Middle frontal gyrus (tissue), 1 donor: Measurements from ENCODE around the gene TRPM3.
"Not testable (repeated sequence)": the region's sequence is repeated elsewhere in the genome, so short reads cannot be mapped to it uniquely, and the experiment has no call there.

Experiments
- DNase-seq: peaks from one replicate; pipeline ENCODE4 v3.0.0-alpha.2; 2015; ENCODE audit warnings: low spot score; ENCODE audit errors: extremely low spot score

The TRPM3 gene

DNA sequence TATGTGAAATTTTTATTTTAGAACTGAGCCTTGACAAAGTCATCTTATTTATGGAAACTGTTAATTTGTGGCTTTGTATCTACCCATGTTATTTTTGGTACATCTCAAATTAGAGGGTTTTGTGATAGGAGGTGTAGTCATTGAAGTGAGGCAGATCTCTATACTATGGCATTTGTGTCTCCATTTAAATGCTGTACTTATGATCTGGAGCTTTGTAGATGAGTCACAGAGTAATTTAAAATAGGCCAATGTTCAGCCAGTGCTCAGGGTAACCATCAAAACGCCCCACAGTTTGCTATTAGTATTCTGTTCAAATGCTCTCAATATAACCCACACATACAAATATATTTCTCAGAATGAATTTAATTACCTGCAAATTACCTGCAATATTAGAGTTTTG, 355.5 kb downstream of the TRPM3 start:
- no peak for DNase-seq

DNA sequence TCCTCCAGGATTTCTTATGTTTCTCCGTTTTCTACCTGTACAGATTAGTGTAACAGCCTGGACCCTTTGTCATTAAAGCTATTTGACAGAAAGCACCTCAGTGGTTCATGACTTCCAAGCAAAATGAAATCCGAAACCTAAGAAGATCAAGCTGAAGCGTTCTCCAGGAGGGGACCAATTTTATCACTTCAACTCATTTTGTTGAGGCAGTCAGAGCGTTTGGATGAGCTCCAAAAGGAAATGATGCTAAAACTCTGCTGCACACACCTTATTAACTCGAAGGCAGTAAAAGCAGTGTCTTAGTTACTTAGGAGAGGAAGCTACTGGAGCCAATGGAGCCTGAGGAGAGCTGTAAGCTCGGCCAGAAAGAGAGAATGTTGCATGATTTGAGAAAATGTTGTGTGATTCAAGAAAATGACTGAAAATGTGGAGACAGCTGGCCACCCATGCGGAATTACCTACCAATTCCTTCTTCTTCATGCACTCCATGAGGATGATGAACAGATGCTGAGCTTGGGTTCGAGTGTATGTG, 360.2 kb downstream of the TRPM3 start:
- no peak for DNase-seq

DNA sequence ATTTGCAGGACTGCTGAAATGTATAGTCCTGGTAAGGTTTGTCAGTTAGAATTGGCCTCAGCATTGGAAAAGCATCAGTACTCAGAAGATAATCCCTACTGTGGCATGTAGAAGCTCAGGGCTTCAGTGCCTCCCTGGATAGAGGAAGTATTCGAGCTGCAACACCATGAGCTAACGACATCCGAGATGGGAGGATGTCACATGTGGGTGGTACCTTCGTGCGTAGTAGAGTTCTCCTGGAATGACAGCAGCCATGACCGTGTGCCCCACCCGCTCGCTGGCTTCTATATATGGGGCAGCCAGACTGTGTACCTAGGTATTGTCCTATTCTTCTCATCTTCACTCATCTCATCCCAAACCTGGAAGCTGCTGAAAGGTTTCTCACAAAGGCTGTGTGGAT, 361.2 kb downstream of the TRPM3 start:
- DNase-seq, result no peak

DNA sequence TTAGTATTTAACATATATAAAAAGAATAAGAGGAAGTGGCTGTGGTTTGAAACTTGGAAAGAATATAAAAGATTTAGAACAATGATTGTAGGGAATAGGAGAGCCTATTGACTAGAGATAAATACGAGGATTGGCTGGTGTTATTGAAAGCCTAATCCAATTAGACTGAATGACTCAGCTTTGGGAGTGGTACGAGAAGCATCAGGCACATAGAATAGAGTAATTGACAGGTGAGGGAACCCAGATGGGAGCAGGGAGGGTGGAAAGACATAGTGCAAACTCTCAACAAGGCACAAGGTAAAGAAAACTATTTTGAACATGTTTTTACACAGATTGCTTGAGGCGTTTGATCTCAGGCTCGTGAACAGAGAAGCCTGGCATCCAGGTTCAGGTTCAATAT, 368.1 kb downstream of the TRPM3 start:
- DNase-seq, result no peak

DNA sequence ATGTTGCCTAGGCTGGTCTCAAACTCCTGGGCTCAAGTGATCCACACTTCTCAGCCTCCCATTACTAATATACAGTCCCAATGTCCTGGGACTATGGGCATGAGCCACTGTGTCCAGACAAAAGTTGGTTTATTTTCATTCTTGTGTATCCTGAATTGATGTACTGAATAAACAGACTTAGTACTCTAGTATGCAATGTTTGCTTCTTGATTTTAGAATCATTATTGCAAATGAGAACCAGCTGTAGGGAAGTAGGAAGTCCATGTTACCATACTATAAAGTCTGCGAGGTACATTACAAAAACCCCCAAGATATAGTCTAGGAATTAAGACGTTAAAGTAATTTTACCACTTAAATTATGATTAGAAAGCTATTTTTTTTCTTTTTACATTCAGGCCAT, 372.4 kb downstream of the TRPM3 start:
- DNase-seq, result no peak

DNA sequence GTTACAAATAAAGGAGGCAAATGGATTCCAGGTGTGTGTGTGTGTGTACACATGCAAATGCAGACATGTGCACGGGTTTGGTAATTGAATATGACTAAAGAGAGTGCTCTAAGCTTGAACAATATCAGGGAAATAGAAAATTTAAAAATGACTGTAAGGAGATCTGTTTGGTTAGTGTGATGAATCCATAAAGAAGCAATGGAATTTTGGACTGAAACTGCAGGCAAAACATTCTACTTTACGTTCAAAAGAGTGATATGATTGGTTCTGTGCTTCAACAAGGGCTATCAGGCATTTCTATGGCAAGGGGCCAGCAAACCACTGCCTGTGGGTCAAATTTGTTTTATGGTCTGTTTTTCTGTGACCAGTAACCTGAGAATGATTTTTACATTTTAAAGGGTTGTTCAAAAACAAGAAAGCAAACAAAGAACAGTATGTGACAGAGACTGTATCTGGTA, 374.1 kb downstream of the TRPM3 start:
- DNase-seq, result no peak

DNA sequence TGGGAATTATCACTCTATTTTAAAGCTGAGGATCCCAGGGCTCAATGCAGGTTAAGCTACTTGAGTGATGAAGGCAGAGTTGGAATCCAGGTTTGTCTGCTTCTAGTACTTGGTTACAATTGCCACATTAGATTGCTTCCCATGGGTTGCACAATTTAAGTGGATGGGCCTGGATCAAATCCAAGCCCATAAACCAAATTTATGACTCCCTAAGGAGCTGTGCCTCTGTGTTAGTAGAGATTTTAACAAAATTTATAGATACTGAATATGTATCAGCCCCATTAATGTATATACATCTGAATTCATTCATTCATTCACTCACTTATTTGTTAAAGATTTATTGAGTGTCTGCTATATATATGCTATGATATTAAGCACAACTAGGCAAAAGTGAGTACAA, 374.7 kb downstream of the TRPM3 start:
- no peak for DNase-seq

DNA sequence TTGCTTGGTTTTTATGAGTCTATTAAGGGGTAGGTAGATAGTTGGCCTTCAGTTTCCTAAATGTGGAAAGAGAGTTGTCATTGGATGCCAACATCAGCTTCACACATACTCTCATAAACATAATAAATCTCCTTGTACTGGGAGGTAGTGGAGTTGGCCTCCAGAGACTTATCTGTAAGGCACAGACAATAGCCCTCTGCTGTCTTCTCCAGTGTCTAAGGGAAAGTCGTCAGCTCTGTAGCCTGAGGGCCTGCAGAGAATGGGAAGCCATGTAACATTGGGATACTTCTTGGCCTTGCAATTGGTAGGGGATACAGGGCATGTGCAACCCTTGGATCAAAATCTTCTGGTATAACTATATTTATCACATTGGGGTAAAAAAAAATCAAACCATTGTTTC, 375.1 kb downstream of the TRPM3 start:
- DNase-seq, result no peak

DNA sequence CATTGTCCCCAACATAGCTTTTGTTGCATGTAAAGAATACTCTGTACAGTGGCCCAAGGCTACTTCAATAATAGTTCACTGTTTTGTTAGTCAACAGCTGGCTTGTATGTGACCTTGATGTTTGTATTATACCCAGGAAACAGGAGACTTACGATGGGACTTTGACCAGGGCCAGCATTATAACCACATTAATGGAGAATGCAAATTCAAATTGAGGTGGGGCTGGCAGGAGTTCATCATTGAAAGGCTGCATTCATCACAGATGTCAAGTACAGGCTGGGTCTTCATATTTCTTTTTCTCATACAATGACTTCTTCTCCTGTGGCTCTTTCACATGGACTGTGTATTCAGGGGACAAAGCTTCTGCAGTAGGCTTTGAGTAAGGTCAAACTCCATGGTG, 396.6 kb downstream of the TRPM3 start:
- DNase-seq, result not testable (repeated sequence)

DNA sequence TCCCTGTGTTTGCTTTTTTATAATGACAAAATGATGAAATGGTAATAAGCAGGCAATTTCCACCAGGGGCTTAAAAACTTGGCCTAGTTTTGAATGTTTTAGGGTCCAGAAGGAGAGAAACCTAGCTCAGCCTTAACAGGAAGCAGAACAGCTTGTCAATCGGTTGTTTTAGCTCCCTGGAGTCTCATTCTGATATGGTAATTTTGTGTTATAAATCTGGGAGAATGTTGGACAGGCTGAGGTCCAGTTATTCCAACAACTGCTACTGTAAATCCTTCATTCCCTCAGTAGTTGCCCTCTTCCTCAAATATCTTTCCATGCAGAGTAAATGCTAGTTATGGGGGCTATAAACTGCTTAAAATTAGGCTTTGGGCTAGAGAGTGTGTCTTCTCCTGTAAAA, 397.4 kb downstream of the TRPM3 start:
- DNase-seq, result not testable (repeated sequence)

DNA sequence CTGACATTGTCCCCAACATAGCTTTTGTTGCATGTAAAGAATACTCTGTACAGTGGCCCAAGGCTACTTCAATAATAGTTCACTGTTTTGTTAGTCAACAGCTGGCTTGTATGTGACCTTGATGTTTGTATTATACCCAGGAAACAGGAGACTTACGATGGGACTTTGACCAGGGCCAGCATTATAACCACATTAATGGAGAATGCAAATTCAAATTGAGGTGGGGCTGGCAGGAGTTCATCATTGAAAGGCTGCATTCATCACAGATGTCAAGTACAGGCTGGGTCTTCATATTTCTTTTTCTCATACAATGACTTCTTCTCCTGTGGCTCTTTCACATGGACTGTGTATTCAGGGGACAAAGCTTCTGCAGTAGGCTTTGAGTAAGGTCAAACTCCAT, 414.6 kb downstream of the TRPM3 start:
- DNase-seq, result not testable (repeated sequence)

DNA sequence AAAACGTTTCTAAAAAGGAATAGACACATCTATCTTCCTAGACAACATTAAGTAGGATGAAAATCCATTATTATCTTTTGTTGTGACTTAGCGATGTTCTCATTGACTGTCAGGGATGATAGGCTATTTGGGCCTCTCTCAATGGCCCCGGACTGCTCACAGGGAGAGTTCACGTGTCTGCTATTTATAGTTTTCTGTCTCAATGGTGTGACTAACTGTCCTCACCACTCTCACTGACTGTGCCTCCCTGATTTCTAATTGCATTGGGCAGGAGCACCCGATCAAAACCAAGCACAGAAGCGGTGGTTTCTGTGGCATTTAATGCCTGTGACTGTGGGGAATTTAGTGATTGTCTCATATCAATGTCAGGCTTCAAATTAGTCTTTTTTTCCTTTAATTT, 420.3 kb downstream of the TRPM3 start:
- no peak for DNase-seq

DNA sequence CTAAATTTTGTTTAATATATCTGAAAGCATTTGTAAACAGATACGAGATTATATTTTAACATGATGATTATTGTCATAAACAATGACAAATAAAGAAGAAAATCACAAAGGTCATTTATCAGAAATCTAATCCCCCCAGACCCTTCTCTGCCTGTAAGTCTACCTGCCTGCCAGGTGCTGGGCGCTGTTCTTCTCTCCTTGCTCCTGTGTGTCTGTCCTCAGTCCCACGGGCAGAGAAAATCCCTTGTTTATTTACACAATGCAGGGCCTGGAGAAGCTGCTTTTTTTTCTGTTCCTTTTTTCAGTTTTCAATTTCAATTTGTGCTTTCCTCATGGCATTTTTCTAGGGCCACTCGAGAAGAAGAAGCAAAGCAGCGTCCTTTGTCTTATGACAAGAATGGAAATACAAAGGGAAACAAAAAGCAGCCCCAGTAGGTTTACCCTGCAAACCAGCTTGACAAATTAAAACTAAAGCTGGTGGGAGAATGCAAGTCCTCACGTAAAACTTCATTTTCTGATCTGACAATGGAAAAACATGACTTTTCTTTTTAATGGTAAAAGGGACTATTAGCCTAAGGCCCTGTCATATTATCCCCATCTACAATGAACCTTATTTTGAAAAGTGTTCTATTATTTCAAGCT, 424.6 kb downstream of the TRPM3 start:
- DNase-seq, result no peak

DNA sequence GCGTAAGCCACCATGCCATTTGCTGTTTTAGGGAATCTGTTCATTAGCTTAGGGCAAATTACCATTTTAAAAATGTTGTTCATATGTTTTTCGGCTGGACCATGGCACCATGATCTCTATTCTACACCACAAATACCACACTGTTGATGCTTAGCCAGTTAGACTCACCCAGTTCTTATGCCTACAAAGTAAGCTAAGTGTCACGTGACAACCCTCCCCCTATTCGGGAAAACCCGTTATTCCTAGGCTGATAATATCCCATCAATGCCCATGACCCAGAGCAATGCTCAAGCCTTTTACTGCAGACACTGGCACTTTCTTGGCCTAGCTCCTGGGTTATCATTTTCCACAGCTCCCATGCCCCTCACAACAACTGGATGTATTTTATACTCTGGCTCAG, 426.7 kb downstream of the TRPM3 start:
- DNase-seq, result no peak

DNA sequence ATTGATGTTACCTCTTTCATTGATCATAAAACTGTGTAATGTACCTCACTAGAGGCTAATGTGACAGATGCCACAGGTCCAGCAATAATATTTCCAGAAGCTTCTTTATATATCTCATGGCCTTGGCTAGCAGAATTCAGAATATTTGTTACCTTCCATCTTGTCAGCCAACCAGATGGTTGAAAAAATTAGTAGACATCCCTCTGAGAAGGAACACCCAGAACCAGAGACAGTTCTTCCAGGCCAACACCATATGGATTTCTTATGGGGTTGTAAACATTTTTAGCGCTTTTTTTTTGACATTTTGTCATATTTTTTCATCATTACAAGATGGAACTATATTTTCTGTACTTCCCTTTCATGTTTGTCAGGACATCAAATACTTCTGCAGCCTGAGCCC, 428.2 kb downstream of the TRPM3 start:
- no peak for DNase-seq

DNA sequence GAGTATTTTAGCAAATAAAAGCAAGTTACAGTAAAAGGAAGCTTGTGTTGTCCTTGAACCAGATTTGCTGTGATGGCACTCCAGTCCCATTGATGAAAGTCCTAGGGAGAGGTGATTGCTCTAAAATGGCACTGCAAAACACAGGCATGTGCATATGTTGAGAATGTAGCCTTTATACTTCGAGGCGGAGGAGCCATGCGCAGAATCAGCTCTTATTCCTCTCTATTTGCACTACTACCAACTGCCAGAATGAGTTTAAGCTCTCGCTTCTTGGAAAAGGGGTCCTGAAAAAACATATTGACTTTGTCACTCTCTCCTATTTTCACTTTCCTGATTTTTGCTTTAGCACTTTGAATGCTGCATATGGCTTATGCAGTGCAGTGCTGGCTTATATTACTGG, 429.0 kb downstream of the TRPM3 start:
- no peak for DNase-seq

DNA sequence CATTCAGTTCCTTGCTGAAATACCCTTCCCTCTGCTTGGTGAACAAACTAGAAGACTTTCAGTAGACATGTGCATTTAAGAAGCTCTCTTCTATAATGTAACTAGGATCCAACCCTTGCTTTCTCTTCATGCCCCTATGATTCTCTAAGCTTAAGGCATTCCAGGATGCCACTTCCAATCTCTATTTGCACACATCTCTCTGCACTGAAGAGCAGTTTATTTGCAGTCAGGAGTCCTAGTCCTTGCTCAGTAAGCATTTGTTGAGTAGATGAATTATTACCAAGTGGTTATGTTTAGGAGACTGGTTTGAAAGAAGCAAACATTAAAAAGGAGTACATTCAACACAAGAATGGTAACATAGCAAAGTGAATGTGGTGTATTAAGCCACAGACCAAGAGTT, 432.7 kb downstream of the TRPM3 start:
- no peak for DNase-seq

DNA sequence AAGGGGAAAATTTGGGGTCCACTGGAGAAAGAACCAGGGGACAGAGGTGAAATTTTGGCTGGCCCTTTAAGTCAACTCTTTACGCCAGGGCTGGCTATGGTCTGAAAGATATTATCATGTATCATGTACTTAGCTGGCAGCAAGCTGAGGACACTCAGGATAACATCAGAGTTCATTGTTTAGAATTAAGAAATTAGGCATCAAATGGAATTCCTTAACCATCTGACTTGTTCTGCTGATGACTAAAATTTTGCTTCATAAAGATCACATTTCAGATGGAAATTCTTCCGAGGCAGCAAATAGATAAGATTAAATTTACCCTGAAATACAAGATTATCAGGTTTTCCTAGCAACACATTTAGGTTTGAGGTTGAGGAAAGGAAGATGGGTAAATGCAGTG, 437.6 kb downstream of the TRPM3 start:
- no peak for DNase-seq

DNA sequence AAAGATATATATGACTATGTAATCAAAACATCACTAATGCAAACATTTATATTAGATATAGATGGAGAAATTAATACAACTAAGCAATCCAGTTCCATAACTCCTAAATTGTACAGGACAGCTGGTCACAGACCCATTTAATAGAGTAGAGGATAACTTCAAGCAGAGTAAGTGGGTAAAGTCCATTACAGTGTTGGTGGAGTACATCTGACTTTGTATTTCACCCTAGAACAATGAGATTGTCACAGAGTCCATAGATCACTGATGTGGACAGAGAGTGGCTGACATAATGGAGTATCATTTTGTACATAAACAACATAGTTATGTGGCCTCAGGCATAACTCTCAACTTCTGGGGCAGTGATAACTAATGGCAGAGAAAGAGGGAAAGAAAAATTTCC, 439.1 kb downstream of the TRPM3 start:
- DNase-seq, result no peak

DNA sequence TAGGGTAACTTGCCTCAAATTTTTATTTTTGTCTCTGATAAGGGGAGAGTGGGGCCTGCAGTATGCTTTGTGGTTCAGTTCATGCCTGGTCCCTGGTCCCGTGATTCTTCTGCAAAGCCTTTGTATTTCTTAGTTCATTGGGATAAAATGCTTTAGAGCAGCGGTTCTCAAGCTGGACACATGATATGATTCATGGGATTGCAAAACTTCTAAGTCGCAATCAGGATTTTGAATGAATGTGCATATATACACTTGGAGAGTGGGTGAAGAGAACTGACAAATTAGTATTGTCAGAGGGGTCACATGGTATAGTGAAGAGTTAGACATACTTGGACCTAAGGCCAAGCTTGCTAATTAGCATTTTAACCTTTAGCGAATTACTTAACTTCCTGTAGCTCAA, 441.6 kb downstream of the TRPM3 start:
- DNase-seq, result no peak

DNA sequence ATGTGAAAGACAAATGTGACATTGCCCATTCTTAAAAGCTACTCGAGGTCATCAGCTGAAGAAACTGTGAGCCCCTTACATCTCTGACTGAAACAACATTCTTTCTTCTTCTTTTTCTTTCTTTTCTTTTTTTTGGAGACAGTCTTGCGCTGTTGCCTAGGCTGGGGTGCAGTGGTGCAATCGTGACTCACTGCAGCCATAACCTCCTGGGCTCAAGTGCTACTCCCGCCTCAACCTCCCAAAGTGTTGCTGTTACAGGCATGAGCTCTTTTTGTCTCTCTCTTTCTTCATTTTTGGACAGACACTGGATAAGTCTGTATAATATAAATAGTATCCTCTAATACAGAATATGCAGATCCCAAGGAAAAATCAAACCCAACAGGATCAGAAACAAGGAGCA, 443.3 kb downstream of the TRPM3 start:
- no peak for DNase-seq

DNA sequence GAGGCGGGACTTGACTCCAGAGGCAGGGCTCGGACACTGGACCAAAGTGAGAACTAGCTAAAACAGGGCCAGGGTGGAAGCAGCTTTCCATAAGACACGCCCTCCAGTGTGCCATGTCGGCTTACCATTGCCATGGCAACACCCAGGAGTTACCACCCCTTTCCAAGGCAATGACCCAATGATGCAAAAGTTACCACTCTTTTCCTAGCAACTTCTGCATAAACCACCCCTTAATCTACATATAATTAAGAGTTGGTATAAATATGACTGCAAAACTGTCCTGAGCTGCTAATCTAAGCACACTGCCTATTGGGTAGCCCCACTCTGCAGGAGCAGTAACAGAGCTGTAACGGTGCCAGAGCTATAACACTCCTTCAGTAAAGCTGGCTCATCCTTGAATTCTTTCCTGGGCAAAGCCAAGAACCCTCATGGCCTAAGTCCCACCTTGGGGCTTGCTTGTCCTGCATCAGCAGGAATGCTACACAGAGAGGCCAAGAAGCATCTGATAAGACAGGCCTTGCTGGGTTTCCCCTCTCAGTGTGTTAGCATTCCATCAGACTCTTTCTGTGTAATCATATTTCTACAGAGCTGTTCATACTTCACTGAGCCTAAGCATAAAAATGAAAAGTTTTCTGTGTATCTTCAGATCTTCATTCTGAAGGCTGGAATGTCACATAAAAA, 444.2 kb downstream of the TRPM3 start:
- no peak for DNase-seq

DNA sequence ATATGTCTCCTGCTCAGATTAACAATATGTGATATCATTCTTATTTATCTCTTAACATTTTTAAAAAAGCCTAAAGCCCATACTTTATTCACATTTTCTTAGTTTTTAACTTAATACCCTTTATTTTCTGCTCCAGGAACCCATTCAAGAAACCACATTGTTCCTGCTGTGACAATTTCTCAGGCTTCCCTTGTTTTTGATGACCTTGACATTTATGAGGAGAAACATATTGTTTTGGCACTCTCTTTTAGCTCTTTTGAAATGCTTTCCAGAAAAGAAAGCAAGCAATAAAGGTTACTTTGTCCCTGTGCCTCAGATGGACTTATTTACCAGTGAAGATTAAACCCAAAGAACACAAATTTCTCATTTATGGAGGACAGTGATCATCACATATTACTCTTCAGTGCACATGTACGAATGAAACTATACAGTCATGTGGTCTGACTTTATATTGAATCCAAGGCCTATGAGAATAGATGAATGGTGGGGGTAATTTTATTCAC, 445.5 kb downstream of the TRPM3 start:
- no peak for DNase-seq
